Measurements from ENCODE around the gene PLCZ1. TPM values are rescaled to one million over a fixed set of nuclear protein-coding genes. Genes with fewer than 3 reads are reported as not detected.

The PLCZ1 gene
- total and polyA plus RNA-seq, 10 of the 15 experiments (the other 5 are each of a cell fraction or from before 2014, with no cell fraction given), result not detected

DNA sequence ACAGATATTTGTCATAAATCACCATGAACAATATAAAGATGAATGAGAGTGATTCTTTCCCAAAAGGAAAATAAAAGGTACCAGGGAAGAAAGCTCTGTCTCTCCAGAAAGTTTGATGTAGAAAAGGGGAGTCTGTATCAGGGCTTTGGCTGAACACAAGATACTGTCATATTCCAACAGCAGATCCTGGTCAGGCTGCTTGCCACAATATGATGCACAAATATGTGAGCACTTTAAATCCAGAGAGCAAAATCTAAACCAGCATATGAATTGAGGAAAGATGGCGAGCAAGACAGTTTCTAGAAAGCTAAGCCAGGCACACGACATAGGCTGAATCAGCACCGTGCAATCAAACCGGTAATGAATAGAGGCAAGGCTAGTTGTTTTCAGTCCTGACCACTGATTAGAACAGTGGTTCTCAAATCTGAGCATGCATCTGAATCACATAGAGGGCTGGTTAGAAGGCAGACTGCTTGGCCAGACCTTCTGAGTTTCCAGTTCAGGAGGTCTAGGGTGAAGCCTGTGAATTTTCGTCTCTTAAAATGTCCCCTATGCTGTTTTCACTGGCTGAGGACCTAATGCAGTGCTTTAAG, 60.7 kb downstream of the PLCZ1 start (continued):
- TF ChIP-seq CBX5 (IDR thresholded peaks at IDR 0.05; ENCODE audit: low read depth) (no peak), IRF5 (IDR thresholded peaks at IDR 0.05; ENCODE audit: borderline replicate concordance) (no peak), HDGF (IDR thresholded peaks at IDR 0.05) (no peak), MYB (IDR thresholded peaks at IDR 0.05; ENCODE audit: borderline replicate concordance, low read depth, low read length) (no peak), BMI1 (IDR thresholded peaks at IDR 0.05; ENCODE audit: borderline replicate concordance) (no peak), TBL1XR1 (IDR thresholded peaks at IDR 0.05; ENCODE audit: low read depth, low read length) (no peak), BRCA1 (IDR thresholded peaks at IDR 0.05; ENCODE audit: low read depth, low read length) (no peak), RAD21 (IDR thresholded peaks at IDR 0.05; ENCODE audit: insufficient read depth, low read depth, low read length) (no peak)
- TF ChIP-seq, protein P1, sequence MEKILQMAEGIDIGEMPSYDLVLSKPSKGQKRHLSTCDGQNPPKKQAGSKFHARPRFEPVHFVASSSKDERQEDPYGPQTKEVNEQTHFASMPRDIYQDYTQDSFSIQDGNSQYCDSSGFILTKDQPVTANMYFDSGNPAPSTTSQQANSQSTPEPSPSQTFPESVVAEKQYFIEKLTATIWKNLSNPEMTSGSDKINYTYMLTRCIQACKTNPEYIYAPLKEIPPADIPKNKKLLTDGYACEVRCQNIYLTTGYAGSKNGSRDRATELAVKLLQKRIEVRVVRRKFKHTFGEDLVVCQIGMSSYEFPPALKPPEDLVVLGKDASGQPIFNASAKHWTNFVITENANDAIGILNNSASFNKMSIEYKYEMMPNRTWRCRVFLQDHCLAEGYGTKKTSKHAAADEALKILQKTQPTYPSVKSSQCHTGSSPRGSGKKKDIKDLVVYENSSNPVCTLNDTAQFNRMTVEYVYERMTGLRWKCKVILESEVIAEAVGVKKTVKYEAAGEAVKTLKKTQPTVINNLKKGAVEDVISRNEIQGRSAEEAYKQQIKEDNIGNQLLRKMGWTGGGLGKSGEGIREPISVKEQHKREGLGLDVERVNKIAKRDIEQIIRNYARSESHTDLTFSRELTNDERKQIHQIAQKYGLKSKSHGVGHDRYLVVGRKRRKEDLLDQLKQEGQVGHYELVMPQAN (conservative IDR thresholded peaks at IDR 0.05), result no peak

DNA sequence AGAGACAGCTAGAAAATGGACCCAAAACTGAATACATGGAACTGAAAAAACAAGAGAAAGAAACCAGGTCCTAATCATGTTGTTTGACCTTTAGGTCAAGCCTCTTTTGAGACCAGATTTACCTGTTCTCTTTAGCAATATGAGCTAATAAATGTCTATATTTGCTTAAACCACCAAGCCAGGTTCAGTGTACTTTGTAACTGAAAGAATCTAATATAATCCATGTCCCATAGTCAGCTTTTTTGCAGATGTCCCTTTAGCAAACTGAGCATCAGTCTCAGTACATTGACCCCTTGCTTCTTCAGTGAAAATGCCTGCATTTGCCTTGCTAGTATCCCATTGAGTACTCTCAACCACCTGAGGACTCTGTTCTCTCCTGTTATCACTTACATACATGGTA, 61.7 kb downstream of the PLCZ1 start:
- Histone ChIP-seq H2AFZ (ENCODE audit: control insufficient read depth, low read depth, low read length) (no peak overlapping the region), H4K20me1 (ENCODE audit: control insufficient read depth, insufficient read depth) (no peaks in the 10 kb centered on the region), H3K36me3 (ENCODE audit: control insufficient read depth in 2 of 2, insufficient read depth in 2 of 2, low read length in 1 of 2) (no peaks in the 10 kb centered on the region), H3K27me3 (replicated peaks in 1 of 2; ENCODE audit: control insufficient read depth in 2 of 2, insufficient read depth in 2 of 2, low read length in 1 of 2) (no peaks in the 10 kb centered on the region), H3K9ac (ENCODE audit: control insufficient read depth, insufficient read depth, low read length) (no peak overlapping the region), H3K4me1 (ENCODE audit: control insufficient read depth, insufficient read depth, low read length) (no peaks in the 10 kb centered on the region), H3K27ac (ENCODE audit: control insufficient read depth, insufficient read depth) (no peak overlapping the region), H3K79me2 (ENCODE audit: control insufficient read depth, insufficient read depth, low read length) (no peaks in the 10 kb centered on the region), H3K4me3 (no peak overlapping the region), H3K4me2 (ENCODE audit: control insufficient read depth, insufficient read depth) (no peak overlapping the region), H3K9me3 (replicated peaks; ENCODE audit: control insufficient read depth, insufficient read depth, low read length) (no peaks in the 10 kb centered on the region)
- RAD21 ChIA-PET (ENCODE audit: unreplicated experiment), result interaction anchor here (0.6 kb wide), 1 partner anchor 24 kb away, joined by 5 read pairs; no protein-coding TSS in a partner anchor
- no peak for FAIRE-seq
- in situ Hi-C loops (cut with MboI) (no loop called here), intact Hi-C loops (cut with micrococcal nuclease; ENCODE audit: unreplicated experiment) (no loop called here)
- no peak for DNase-seq (ENCODE audit: low read depth, low spot score)
- POLR2A ChIA-PET, result no interaction called here
- CTCF ChIA-PET, result no interaction called here
- ATAC-seq, result no peak
- TF ChIP-seq SMAD1 (IDR thresholded peaks at IDR 0.05; ENCODE audit: low read depth, partially characterized antibody), result no peak
- TF ChIP-seq YBX1 (IDR thresholded peaks at IDR 0.05), result no peak
- no peak for TF ChIP-seq GATAD2B (conservative IDR thresholded peaks at IDR 0.05; ENCODE audit: low read depth)
- TF ChIP-seq ZNF207 (IDR thresholded peaks at IDR 0.05; ENCODE audit: borderline replicate concordance), result no peak
- no peak for TF ChIP-seq CEBPB (IDR thresholded peaks at IDR 0.05; ENCODE audit: borderline replicate concordance in 1 of 2, low read depth in 2 of 2, low read length in 2 of 2)
- no peak for TF ChIP-seq PAX5 (IDR thresholded peaks at IDR 0.05; ENCODE audit: borderline replicate concordance, low read depth, low read length)
- TF ChIP-seq BCLAF1 (IDR thresholded peaks at IDR 0.05), result no peak
- no peak for TF ChIP-seq TCF7 (IDR thresholded peaks at IDR 0.05; ENCODE audit: borderline replicate concordance)
- TF ChIP-seq ASH2L (IDR thresholded peaks at IDR 0.05; ENCODE audit: borderline replicate concordance, low read depth), result no peak
- no TSS peak for BruUV-seq (replicated peaks)
- SMC1A ChIA-PET (ENCODE audit: uncharacterized antibody, unreplicated experiment), result no interaction called here
